IMR-90 (cell line): ENCODE results near the gene GSG1L. TPM values are rescaled to one million over a fixed set of nuclear protein-coding genes. Genes with fewer than 3 reads are reported as not detected.

Source experiments
- ATAC-seq: fragments of 200-7000 bp; cut with Tn5 transposase; 2 replicates; pipeline ENCODE4 v1.9.1; 2020; ENCODE audit warnings: low read depth, mild to moderate bottlenecking, moderate library complexity
- BruUV-seq: library from RNA; stranded (reverse); fragments of 400-500 nt; replicated peaks from 2 replicates; lab custom pipeline; 2021; lab: Mats Ljungman, UMichigan
- CTCF ChIA-PET: fragments of 300-600 bp; formaldehyde crosslinking; extraction: SDS; loops from one replicate; lab custom pipeline; 2021; ENCODE audit warnings: antibody characterized with exemption; lab: Yijun Ruan, JAX
- POLR2A ChIA-PET: fragments of 300-600 bp; sonication (Branson Sonifier 250); formaldehyde crosslinking; loops from one replicate; lab custom pipeline; 2022; ENCODE audit warnings: antibody characterized with exemption; ENCODE audit not compliant: unreplicated experiment; lab: Charles Lee
- DNase-seq: peaks from one replicate; pipeline ENCODE4 v3.0.0; 2013
- H2AFZ ChIP-seq: replicated peaks from 2 replicates; pipeline ENCODE3; 2013; ENCODE audit warnings: low read length, mild to moderate bottlenecking; ENCODE audit not compliant: poor library complexity
- H2AK5ac ChIP-seq: 2 replicates; pipeline ENCODE4 v1.6.1; 2013; ENCODE audit warnings: low read depth, low read length, inconsistent platforms
- H2AK9ac ChIP-seq: replicated peaks from 2 replicates; pipeline ENCODE3; 2013; ENCODE audit warnings: mild to moderate bottlenecking, low read depth, low read length, moderate library complexity; ENCODE audit not compliant: poor library complexity
- H2BK120ac ChIP-seq: 2 replicates; pipeline ENCODE4 v1.6.1; 2013; ENCODE audit warnings: low read depth, low read length, inconsistent platforms
- H2BK15ac ChIP-seq: 3 replicates; pipeline ENCODE4 v1.6.1; 2013; ENCODE audit warnings: low read depth, low read length, inconsistent platforms
- H2BK20ac ChIP-seq: 2 replicates; pipeline ENCODE4 v1.6.1; 2013; ENCODE audit warnings: low read depth, mild to moderate bottlenecking, inconsistent platforms, low read length, moderate library complexity
- H2BK5ac ChIP-seq: 2 replicates; pipeline ENCODE4 v1.6.1; 2013; ENCODE audit warnings: mild to moderate bottlenecking, low read depth, low read length, inconsistent platforms; ENCODE audit not compliant: poor library complexity, severe bottlenecking
- H3K14ac ChIP-seq: replicated peaks from 2 replicates; pipeline ENCODE4 v1.6.1; 2013; ENCODE audit warnings: low read depth, low read length, inconsistent platforms
- H3K18ac ChIP-seq: 2 replicates; pipeline ENCODE4 v1.6.1; 2013; ENCODE audit warnings: low read depth, low read length, control low read depth
- H3K23ac ChIP-seq: 2 replicates; pipeline ENCODE4 v1.6.1; 2013; ENCODE audit warnings: low read depth, low read length, inconsistent platforms
- H3K27ac ChIP-seq: 2 replicates; pipeline ENCODE4 v1.5.1; 2013; ENCODE audit warnings: mild to moderate bottlenecking, control low read depth, low read length; ENCODE audit not compliant: insufficient read depth
- H3K27me3 ChIP-seq: 2 replicates; pipeline ENCODE4 v1.6.1; 2013; ENCODE audit warnings: low read length; ENCODE audit not compliant: control insufficient read depth, insufficient read depth
- H3K36me3 ChIP-seq: 2 replicates; pipeline ENCODE4 v1.6.1; 2013; ENCODE audit warnings: low read length, mixed read lengths; ENCODE audit not compliant: control insufficient read depth, insufficient read depth
- H3K4ac ChIP-seq: 2 replicates; pipeline ENCODE4 v1.6.1; 2013; ENCODE audit warnings: low read depth, low read length, inconsistent platforms
- H3K4me1 ChIP-seq: 2 replicates; pipeline ENCODE4 v1.6.1; 2013; ENCODE audit warnings: low read length, mixed read lengths; ENCODE audit not compliant: control insufficient read depth, insufficient read depth
- H3K4me2 ChIP-seq: 2 replicates; pipeline ENCODE4 v1.6.1; 2013; ENCODE audit warnings: low read depth, mild to moderate bottlenecking, control low read depth, low read length, moderate library complexity
- H3K4me3 ChIP-seq: 2 replicates; pipeline ENCODE4 v1.5.1; 2013; ENCODE audit warnings: low read depth, mild to moderate bottlenecking, control low read depth, low read length, moderate library complexity; ENCODE audit not compliant: insufficient read depth
- H3K56ac ChIP-seq: 2 replicates; pipeline ENCODE4 v1.6.1; 2013; ENCODE audit warnings: low read length, inconsistent platforms; ENCODE audit not compliant: insufficient read depth; ENCODE audit errors: extremely low read depth
- H3K79me1 ChIP-seq, 2 experiments: 2 replicates each; pipeline ENCODE4 v1.6.1; 2013; ENCODE audit warnings: low read length in 2 of 2, inconsistent platforms in 1 of 2, low read depth in 1 of 2
- H3K9ac ChIP-seq: 2 replicates; pipeline ENCODE4 v1.6.1; 2013; ENCODE audit warnings: low read depth, low read length, control low read depth
- H3K9me1 ChIP-seq: 2 replicates; pipeline ENCODE4 v1.6.1; 2013; ENCODE audit warnings: low read length, inconsistent platforms; ENCODE audit not compliant: insufficient read depth
- H3K9me3 ChIP-seq: 2 replicates; pipeline ENCODE4 v1.6.1; 2013; ENCODE audit warnings: low read length; ENCODE audit not compliant: control insufficient read depth, insufficient read depth
- H4K20me1 ChIP-seq: 2 replicates; pipeline ENCODE4 v1.6.1; 2013; ENCODE audit warnings: low read length, inconsistent platforms; ENCODE audit not compliant: insufficient read depth
- H4K5ac ChIP-seq: 2 replicates; pipeline ENCODE4 v1.6.1; 2013; ENCODE audit warnings: mild to moderate bottlenecking, low read depth, low read length, control low read depth
- H4K8ac ChIP-seq, 2 experiments: 2 replicates each; pipeline ENCODE4 v1.6.1; 2013; ENCODE audit warnings: low read depth in 2 of 2, low read length in 2 of 2, control low read depth in 1 of 2, inconsistent platforms in 1 of 2
- H4K91ac ChIP-seq: 2 replicates; pipeline ENCODE4 v1.6.1; 2013; ENCODE audit warnings: low read depth, low read length, inconsistent platforms; ENCODE audit not compliant: insufficient read depth
- NFE2L2 ChIP-seq: fragments of 150-350 bp; IDR thresholded peaks from 2 replicates; pipeline ENCODE4 v1.6.1; 2016; ENCODE audit warnings: low read depth, mild to moderate bottlenecking, low read length
- POLR2A ChIP-seq: IDR thresholded peaks from 2 replicates; pipeline ENCODE4 v1.6.1; 2012; ENCODE audit warnings: mild to moderate bottlenecking, low read depth, low read length
- RCOR1 ChIP-seq: IDR thresholded peaks from 2 replicates; pipeline ENCODE4 v1.6.1; 2012; ENCODE audit warnings: mild to moderate bottlenecking, low read length, improper control_type of control experiment; ENCODE audit not compliant: insufficient replicate concordance
- WGBS, 2 experiments: methylation state at CpG; one replicate each; pipeline versions ENCODE4 v1.1.5 to v1.1.7; 2013; ENCODE audit warnings: missing lambda C conversion rate in 2 of 2; ENCODE audit not compliant: insufficient read length in 1 of 2; ENCODE audit errors: extremely low coverage in 2 of 2; 5-methylcytosine and 5-hydroxymethylcytosine counted together
- dilution Hi-C: fragments of 300-500 bp; cut with HindIII; formaldehyde crosslinking; loops from one replicate; pipeline ENCODE4 v1.14.3; 2018; ENCODE audit warnings: low sequenced_read_pairs; ENCODE audit not compliant: unreplicated experiment
- in situ Hi-C: fragments of 300-500 bp; cut with MboI; formaldehyde crosslinking; loops from 3 replicates; pipeline ENCODE4 v1.14.3; 2019; ENCODE audit warnings: low sequenced_read_pairs, inconsistent platforms, mixed read lengths
- intact Hi-C: fragments of 100-400 bp; cut with micrococcal nuclease; formaldehyde crosslinking; loops from 2 replicates; pipeline ENCODE4 v1.10.0; 2022
- polyA plus RNA-seq, 3 experiments: library from polyadenylated mRNA; depleted of rRNA; stranded (reverse); fragments of >200 nt; gene quantifications; 2 replicates each; pipeline ENCODE4 v1.2.3, GENCODE V29; 2012; ENCODE audit warnings: low replicate concordance in 1 of 3
- total RNA-seq: library from RNA; depleted of rRNA; stranded (reverse); fragments of >200 nt; gene quantifications from 2 replicates; pipeline ENCODE4 v1.2.3, GENCODE V29; 2012
- TF ChIP-seq, protein P1 (sequence below): conservative IDR thresholded peaks from 2 replicates; pipeline ENCODE4 v1.5.1; 2012; ENCODE audit warnings: mild to moderate bottlenecking, low read depth, low read length, improper control_type of control experiment

Gene GSG1L
- total and polyA plus RNA-seq, 2 of the 4 experiments (the other 2 are of a cell fraction), result not detected

DNA sequence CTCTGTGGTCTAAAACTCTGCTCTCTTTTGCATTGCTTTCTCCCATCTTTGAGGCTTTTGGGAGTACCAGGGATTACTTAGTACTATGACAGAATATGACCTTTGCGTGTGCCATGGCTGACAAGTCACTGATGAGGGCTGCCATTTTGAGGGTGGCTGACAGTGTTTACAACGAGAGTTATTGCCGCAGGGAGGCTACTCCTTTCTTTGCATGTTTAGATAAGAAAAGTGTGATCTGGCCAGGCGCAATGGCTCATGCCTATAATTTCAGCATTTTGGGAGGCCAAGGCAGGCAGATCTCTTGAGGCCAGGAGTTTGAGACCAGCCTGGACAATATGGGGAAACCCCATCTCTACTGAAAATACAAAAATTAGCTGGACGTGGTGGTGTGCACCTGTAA, 77.5 kb downstream of the GSG1L start:
- CTCF ChIA-PET, result no interaction called here
- H3K18ac ChIP-seq, result no peak overlapping the region
- H3K27ac ChIP-seq, result no peak overlapping the region
- H4K8ac ChIP-seq, result no peak overlapping the region
- H3K27me3 ChIP-seq, result no peaks in the 10 kb centered on the region; the same call in 1 of the 2 replicates
- no peaks in the 10 kb centered on the region for H3K4me1 ChIP-seq
- no peak overlapping the region for H3K4ac ChIP-seq
- no CpG with 5 or more reads among the region's 5 CpGs for WGBS, 2 experiments
- DNase-seq (no peak), ATAC-seq (no peak)
- no peak overlapping the region for H3K9ac ChIP-seq
- in situ Hi-C loops, result no loop called here
- H3K9me1 ChIP-seq, result no peaks in the 10 kb centered on the region
- no TSS peak for BruUV-seq
- no peaks in the 10 kb centered on the region for H3K9me3 ChIP-seq
- no peak overlapping the region for H2BK20ac ChIP-seq
- H4K20me1 ChIP-seq, result no peaks in the 10 kb centered on the region
- no peaks in the 10 kb centered on the region for H3K36me3 ChIP-seq
- POLR2A ChIA-PET, result no interaction called here
- no peak overlapping the region for H3K23ac ChIP-seq
- no peak overlapping the region for H2AFZ ChIP-seq
- no peak overlapping the region for H4K91ac ChIP-seq
- no peak overlapping the region for H2AK9ac ChIP-seq
- H3K14ac ChIP-seq, result no peak overlapping the region
- H3K4me2 ChIP-seq, result no peak overlapping the region
- no peaks in the 10 kb centered on the region for H3K79me1 ChIP-seq
- H2AK5ac ChIP-seq, result no peak overlapping the region
- H3K4me3 ChIP-seq, result no peak overlapping the region
- TF ChIP-seq POLR2A, result no peak
- TF ChIP-seq RCOR1, result no peak
- no peak for TF ChIP-seq NFE2L2
- TF ChIP-seq, protein P1, sequence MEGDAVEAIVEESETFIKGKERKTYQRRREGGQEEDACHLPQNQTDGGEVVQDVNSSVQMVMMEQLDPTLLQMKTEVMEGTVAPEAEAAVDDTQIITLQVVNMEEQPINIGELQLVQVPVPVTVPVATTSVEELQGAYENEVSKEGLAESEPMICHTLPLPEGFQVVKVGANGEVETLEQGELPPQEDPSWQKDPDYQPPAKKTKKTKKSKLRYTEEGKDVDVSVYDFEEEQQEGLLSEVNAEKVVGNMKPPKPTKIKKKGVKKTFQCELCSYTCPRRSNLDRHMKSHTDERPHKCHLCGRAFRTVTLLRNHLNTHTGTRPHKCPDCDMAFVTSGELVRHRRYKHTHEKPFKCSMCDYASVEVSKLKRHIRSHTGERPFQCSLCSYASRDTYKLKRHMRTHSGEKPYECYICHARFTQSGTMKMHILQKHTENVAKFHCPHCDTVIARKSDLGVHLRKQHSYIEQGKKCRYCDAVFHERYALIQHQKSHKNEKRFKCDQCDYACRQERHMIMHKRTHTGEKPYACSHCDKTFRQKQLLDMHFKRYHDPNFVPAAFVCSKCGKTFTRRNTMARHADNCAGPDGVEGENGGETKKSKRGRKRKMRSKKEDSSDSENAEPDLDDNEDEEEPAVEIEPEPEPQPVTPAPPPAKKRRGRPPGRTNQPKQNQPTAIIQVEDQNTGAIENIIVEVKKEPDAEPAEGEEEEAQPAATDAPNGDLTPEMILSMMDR, result no peak
- H2BK15ac ChIP-seq, result no peak overlapping the region
- dilution Hi-C loops, result no loop called here
- H2BK120ac ChIP-seq, result no peak overlapping the region
- H3K56ac ChIP-seq, result no peak overlapping the region
- H2BK5ac ChIP-seq, result no peak overlapping the region
- intact Hi-C loops, result no loop called here
- H4K5ac ChIP-seq, result no peak overlapping the region
